ENCODE data around the gene DACT2.

DNA sequence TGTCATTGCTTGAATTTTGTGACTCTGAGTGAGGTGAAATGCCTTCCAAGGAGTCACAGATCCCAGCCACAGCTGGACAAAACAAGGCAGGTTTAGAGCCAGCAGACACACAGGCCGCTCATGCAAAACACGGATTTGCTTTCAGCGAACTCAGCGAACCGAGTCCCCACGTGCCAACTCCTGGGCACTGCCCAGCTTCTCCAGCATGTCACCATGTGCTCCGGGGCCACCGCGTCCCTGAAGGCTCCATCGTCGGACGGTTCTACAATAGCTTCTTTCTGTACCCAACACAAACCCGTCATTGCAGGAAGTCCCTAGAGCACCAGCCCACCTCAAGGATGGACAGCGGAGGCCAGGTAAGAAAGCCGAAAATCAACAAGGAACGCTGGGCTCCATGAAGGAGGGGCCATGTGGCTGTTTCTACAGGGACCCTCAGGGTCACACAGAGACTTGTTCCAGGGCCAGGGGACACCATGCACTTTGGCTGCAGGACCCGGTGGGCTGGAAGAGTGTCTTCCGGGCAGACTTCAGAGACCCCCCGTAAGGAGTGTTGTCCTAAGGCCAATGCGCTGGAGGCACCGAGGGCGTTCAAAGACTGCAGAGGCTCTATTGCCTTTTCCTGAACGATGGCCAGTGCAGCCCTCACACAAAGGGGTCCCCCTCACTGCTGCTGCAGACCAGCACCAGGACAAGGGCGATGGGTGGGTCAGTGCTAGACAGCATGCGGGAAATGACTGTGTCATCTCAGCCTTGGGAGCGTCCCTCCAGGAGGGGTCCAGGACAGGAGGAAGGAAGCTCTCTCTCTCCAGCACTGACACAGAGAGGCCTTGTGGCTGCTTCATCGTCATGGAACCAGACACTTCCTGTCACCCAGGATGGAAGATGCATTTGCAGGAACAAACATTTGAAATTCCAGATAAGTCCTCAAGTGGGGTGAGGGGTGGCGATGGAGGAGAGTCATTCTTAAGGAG lies 19.8 kb downstream of the DACT2 start:
- TF ChIP-seq CTCF (conservative IDR thresholded peaks at IDR 0.05 in 1 of 2, IDR thresholded peaks at IDR 0.05 in 1 of 2; ENCODE audit: low read depth in 1 of 2, low read length in 2 of 2), result no peak
- no peak for TF ChIP-seq EZH2 (IDR thresholded peaks at IDR 0.05; ENCODE audit: low read length, missing control alignments)
